Uterus (tissue), 2 donors: ENCODE results near the gene RASAL2.

Experiments
- CTCF ChIP-seq, 4 experiments: fragments of 200-600 bp in 2 of 4; fragments of 450-650 bp in 2 of 4; sonication (generic) in 2 of 4; IDR thresholded peaks; one replicate each; pipeline ENCODE4 v1.5.1; 2016 to 2019; ENCODE audit warnings: antibody characterized with exemption in 4 of 4, mild to moderate bottlenecking in 2 of 4, moderate library complexity in 1 of 4
- POLR2A ChIP-seq, 2 donors: fragments of 450-650 bp; IDR thresholded peaks; one replicate each; pipeline ENCODE4 v1.6.1; 2016; ENCODE audit warnings: antibody characterized with exemption in 2 of 2, mild to moderate bottlenecking in 1 of 2, moderate library complexity in 1 of 2

GRCh38 chr1:178339834-178340233 lies 245.9 kb downstream of the RASAL2 start:
- TF ChIP-seq CTCF (IDR thresholded peaks at IDR 0.05) (no peak), POLR2A (IDR thresholded peaks at IDR 0.05) (no peak)
